ENCODE results near the gene PHKB. TPM values are rescaled to one million over a fixed set of nuclear protein-coding genes. Genes with fewer than 3 reads are reported as not detected.
A peak's percentile ranks its signal among the peaks of the same experiment; 100 is the strongest.

PHKB gene
- total RNA-seq, 1 donor, result 79.3 TPM

- peak; percentile 59 for DNase-seq (ENCODE audit: low read depth)
- no peak overlapping the region for H3K4me3 ChIP-seq (ENCODE audit: low read depth, low read length)
- no peak for TF ChIP-seq CTCF (IDR thresholded peaks at IDR 0.05; ENCODE audit: insufficient read depth, low read length)
Observed at GRCh38 chr16:47492428-47493377, 31.6 kb downstream of the PHKB start.

GRCh38 chr16:47493381-47494337 is 32.5 kb downstream of the PHKB start:
- DNase-seq (ENCODE audit: low read depth), result no peak
- no peak overlapping the region for H3K4me3 ChIP-seq (ENCODE audit: low read depth, low read length)
- no peak for TF ChIP-seq CTCF (IDR thresholded peaks at IDR 0.05; ENCODE audit: insufficient read depth, low read length)

DNA sequence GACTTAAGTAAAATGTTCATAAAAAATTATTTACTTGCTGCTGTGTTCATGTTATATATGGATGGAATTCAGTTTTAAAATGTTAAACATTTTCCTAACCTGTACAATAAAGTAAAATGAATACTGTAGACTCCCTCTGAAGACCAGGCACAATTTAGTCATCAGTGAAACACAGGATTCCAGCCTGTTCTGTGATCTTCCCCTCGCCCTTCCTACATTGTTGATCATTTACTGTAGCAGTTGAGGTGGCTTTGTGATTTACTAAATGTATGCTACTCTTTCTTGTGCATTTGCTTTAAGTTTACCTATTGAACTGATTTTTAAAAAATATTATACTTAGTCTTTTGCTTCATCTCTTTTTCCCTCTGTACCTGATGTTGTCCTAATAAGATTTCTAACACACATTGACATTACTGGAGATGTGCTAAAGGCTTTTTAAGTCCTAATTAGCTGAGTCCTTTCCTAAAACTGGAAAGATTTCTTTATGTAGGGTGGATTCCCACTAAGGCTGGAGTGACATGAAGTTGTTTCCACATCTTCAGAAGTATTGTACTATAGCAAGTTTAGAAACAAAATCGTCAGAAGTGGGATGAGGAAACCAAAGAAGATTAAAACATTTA is 38.1 kb downstream of the PHKB start:
- no peak for TF ChIP-seq CTCF (IDR thresholded peaks at IDR 0.05; ENCODE audit: insufficient read depth, low read length)
- no peak for DNase-seq (ENCODE audit: low read depth)
- H3K4me3 ChIP-seq (ENCODE audit: low read depth, low read length), result no peak overlapping the region

DNA sequence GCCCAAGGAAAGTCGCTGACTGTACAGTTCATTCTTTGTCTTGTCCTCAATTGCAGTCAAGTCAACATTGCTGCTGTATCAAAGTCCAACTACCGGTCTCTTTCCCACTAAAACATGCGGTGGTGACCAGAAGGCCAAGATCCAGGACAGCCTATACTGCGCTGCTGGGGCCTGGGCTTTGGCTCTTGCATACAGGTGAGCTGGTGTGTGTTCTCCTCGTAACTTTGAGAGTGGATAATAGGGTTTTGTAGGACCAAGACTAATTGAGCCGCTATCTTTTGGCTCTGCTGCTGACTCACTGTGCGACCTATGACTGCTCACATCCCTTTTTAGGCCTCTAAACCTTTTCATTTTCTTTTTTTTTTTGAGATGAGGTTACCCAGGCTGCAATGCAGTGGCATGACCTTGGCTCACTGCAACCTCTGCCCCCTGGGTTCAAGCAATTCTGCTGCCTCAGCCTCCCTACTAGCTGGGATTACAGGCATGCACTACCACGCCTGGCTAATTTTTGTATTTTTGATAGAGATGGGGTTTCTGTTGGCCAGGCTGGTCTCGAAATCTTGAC is 38.7 kb downstream of the PHKB start:
- H3K4me3 ChIP-seq (ENCODE audit: low read depth, low read length), result no peak overlapping the region
- DNase-seq (ENCODE audit: low read depth), result no peak
- no peak for TF ChIP-seq CTCF (IDR thresholded peaks at IDR 0.05; ENCODE audit: insufficient read depth, low read length)

GRCh38 chr16:47503936-47504335 is 42.8 kb downstream of the PHKB start:
- no peak for TF ChIP-seq CTCF (IDR thresholded peaks at IDR 0.05; ENCODE audit: insufficient read depth, low read length)
- DNase-seq (ENCODE audit: low read depth), result no peak
- no peak overlapping the region for H3K4me3 ChIP-seq (ENCODE audit: low read depth, low read length)

DNA sequence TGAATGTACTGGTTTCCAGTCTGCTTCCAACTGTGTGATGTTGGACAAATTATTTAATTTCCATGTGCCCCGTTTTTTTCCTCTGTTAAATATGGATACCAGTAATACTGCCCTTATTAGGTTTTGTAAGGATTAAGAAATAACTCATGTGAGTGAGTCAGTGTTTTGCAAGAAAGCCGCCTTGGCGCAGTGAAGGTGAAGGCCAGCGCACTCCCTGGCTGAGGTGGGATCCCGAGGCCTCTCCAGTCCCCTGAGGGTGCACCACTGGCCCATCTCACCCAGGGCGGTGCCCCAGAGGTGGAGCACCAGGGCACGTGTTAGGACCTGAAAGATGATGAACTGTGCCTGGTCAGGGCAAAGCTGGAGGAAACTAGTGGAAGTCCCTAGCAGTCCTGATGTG is 43.5 kb downstream of the PHKB start:
- TF ChIP-seq CTCF (IDR thresholded peaks at IDR 0.05; ENCODE audit: insufficient read depth, low read length), result no peak
- no peak for DNase-seq (ENCODE audit: low read depth)
- no peak overlapping the region for H3K4me3 ChIP-seq (ENCODE audit: low read depth, low read length)
